Measurements from ENCODE around the gene STAT5B.
"Not testable (repeated sequence)": the region's sequence is repeated elsewhere in the genome, so short reads cannot be mapped to it uniquely, and the experiment has no call there.

Gene STAT5B

GRCh38 chr17:42193216-42193968 lies 82.8 kb downstream of the STAT5B start:
- no peak for DNase-seq (ENCODE audit: low read depth)

- DNase-seq (ENCODE audit: low read depth) = no peak
Observed at GRCh38 chr17:42192189-42193126, 83.7 kb downstream of the STAT5B start.

- DNase-seq (ENCODE audit: low read depth) = no peak
Observed at GRCh38 chr17:42191275-42191608, 84.9 kb downstream of the STAT5B start.

GRCh38 chr17:42190491-42191274 lies 85.5 kb downstream of the STAT5B start:
- DNase-seq (ENCODE audit: low read depth) = no peak

GRCh38 chr17:42189651-42189965 lies 86.6 kb downstream of the STAT5B start:
- no peak for DNase-seq (ENCODE audit: low read depth)

GRCh38 chr17:42188749-42189650 lies 87.2 kb downstream of the STAT5B start:
- no peak for DNase-seq (ENCODE audit: low read depth)

GRCh38 chr17:42187833-42188232 lies 88.4 kb downstream of the STAT5B start:
- no peak for DNase-seq (ENCODE audit: low read depth)

- not testable (repeated sequence) for DNase-seq (ENCODE audit: low read depth)
Observed at GRCh38 chr17:42186191-42186590, 90.0 kb downstream of the STAT5B start.

GRCh38 chr17:42185621-42185930 lies 90.6 kb downstream of the STAT5B start:
- DNase-seq (ENCODE audit: low read depth) = no peak

GRCh38 chr17:42184713-42185620 lies 91.2 kb downstream of the STAT5B start, which contains the start of gene HCRT:
Gene HCRT (minus strand): TSS chr17:42185452. CDS start chr17:42185365, 87 bp downstream.
- DNase-seq (ENCODE audit: low read depth) = peak; percentile 6

GRCh38 chr17:42183741-42184711 lies 92.2 kb downstream of the STAT5B start:
- DNase-seq (ENCODE audit: low read depth) = peak; percentile 74

- DNase-seq (ENCODE audit: low read depth) = no peak
Observed at GRCh38 chr17:42182927-42183734, 93.1 kb downstream of the STAT5B start.

- no peak for DNase-seq (ENCODE audit: low read depth)
Observed at GRCh38 chr17:42181851-42182207, 94.4 kb downstream of the STAT5B start.

GRCh38 chr17:42180922-42181850 lies 95.0 kb downstream of the STAT5B start, which contains the start of gene KCNH4:
Gene KCNH4 (minus strand): TSS chr17:42181142. CDS start chr17:42180945, 197 bp downstream.
- DNase-seq (ENCODE audit: low read depth) = peak; percentile 86

- no peak for DNase-seq (ENCODE audit: low read depth)
Observed at GRCh38 chr17:42180411-42180921, 95.7 kb downstream of the STAT5B start.

GRCh38 chr17:42179911-42180410 lies 96.2 kb downstream of the STAT5B start:
- DNase-seq (ENCODE audit: low read depth) = no peak

GRCh38 chr17:42179335-42179734 lies 96.9 kb downstream of the STAT5B start:
- DNase-seq (ENCODE audit: low read depth) = no peak
